Transverse colon (tissue), 4 donors: ENCODE results near the gene EGFR. TPM values are rescaled to one million over a fixed set of nuclear protein-coding genes. Genes with fewer than 3 reads are reported as not detected.

Source experiments
- DNase-seq: peaks from one replicate; pipeline ENCODE4 v3.0.0-alpha.2; 2019
- H3K27ac ChIP-seq, 4 donors: fragments of 200-600 bp; sonication (generic); 2 replicates each; pipeline ENCODE4 v1.5.1; 2016 to 2018; ENCODE audit warnings: inconsistent platforms in 4 of 4
- H3K27me3 ChIP-seq: fragments of 200-600 bp; sonication (generic); 2 replicates; pipeline ENCODE4 v1.5.1; 2017; ENCODE audit warnings: inconsistent platforms
- H3K36me3 ChIP-seq, 4 donors: fragments of 200-600 bp; sonication (generic); 2 replicates each; pipeline ENCODE4 v1.5.1; 2017 to 2019; ENCODE audit warnings: inconsistent platforms in 4 of 4
- H3K4me1 ChIP-seq, 4 donors: fragments of 200-600 bp; sonication (generic); 2 replicates each; pipeline ENCODE4 v1.5.1; 2017 to 2020; ENCODE audit warnings: inconsistent platforms in 4 of 4
- H3K4me3 ChIP-seq, 4 donors: fragments of 200-600 bp; sonication (generic); 1 replicate in 1 of 4; 2 replicates in 3 of 4; pipeline versions ENCODE4 v1.5.1 to v1.6.1; 2017 to 2019; ENCODE audit warnings: inconsistent platforms in 4 of 4
- H3K9me3 ChIP-seq, 2 donors: fragments of 200-600 bp; sonication (generic); 2 replicates each; pipeline ENCODE4 v1.5.1; 2017 to 2019; ENCODE audit warnings: inconsistent platforms in 2 of 2
- EP300 ChIP-seq: sonication (generic); formaldehyde crosslinking; IDR thresholded peaks from one replicate; pipeline ENCODE4 v1.6.1; 2017; ENCODE audit warnings: antibody characterized with exemption, low read depth
- POLR2A ChIP-seq: fragments of 450-650 bp; IDR thresholded peaks from one replicate; pipeline ENCODE4 v1.6.1; 2016; ENCODE audit warnings: antibody characterized with exemption, mild to moderate bottlenecking, moderate library complexity
- POLR2AphosphoS5 ChIP-seq, 3 donors: sonication (generic); formaldehyde crosslinking; IDR thresholded peaks; one replicate each; pipeline ENCODE4 v1.6.1; 2016; ENCODE audit warnings: antibody characterized with exemption in 3 of 3
- WGBS, 2 donors: methylation state at CpG; one replicate each; pipeline ENCODE4 v1.1.5; 2018; ENCODE audit warnings: low coverage in 1 of 2; 5-methylcytosine and 5-hydroxymethylcytosine counted together
- in situ Hi-C, 4 donors: fragments of 200-750 bp; cut with MboI; loops; one replicate each; pipeline versions ENCODE4 v1.15.0 to v1.15.1; 2017; ENCODE audit warnings: low sequenced_read_pairs in 3 of 4, low pct_ligation_motif_present in 1 of 4, low pct_unique_long_range_greater_than_20kb in 1 of 4
- intact Hi-C: fragments of 100-400 bp; cut with DNase I; formaldehyde crosslinking; loops from one replicate; pipeline ENCODE4 v1.15.1; 2023; ENCODE audit warnings: low total_unique reads
- total RNA-seq, 4 donors: library from RNA; depleted of rRNA; stranded (reverse); fragments of >200 nt; gene quantifications; one replicate each; pipeline ENCODE4 v1.1.0, GENCODE V29; 2016
- TF ChIP-seq, protein P1 (sequence below), 5 experiments: fragments of 200-600 bp in 3 of 5; fragments of 450-650 bp in 2 of 5; sonication (generic) in 3 of 5; IDR thresholded peaks; 1 replicate in 2 of 5; 2 replicates in 3 of 5; pipeline ENCODE4 v1.5.1; 2016 to 2017; ENCODE audit warnings: antibody characterized with exemption in 5 of 5, inconsistent platforms in 3 of 5, mild to moderate bottlenecking in 2 of 5, moderate library complexity in 1 of 5

EGFR gene
- total RNA-seq, 4 donors from 2014 or later: 40.0 to 85.7 (median 72.9) TPM

DNA sequence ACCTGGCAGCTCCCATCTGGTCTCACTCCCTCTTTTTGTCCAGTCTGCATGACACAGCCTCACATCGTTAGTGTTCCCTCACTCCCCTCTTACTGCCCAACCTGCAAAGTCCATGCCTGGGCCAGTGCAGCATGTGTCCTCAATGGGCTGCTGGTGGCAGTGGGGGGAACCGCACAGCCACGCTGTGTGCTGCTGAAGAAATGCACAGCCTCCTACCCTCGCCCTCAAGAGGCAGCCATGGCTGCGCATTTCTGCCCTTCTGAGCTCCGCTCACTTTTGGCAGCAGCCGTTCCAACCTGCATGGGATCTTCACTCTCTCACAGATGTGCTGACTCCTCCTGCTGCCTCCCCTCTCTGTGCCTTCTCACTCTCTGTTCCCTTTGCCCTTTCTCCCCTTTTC is 103.4 kb downstream of the EGFR start:
- Histone ChIP-seq H3K4me3 (no peak overlapping the region), H3K9me3 (no peaks in the 10 kb centered on the region), H3K4me1 (peaks cover 6 to 34% (median 26%) of the 10 kb centered on the region in 4 donors), H3K27me3 (no peaks in the 10 kb centered on the region), H3K27ac (peak overlapping the region in 2 of 4 donors; percentile 64 to 71), H3K36me3 (peaks cover 0 to 1% (median 0%) of the 10 kb centered on the region in 4 donors)
- TF ChIP-seq, protein P1, sequence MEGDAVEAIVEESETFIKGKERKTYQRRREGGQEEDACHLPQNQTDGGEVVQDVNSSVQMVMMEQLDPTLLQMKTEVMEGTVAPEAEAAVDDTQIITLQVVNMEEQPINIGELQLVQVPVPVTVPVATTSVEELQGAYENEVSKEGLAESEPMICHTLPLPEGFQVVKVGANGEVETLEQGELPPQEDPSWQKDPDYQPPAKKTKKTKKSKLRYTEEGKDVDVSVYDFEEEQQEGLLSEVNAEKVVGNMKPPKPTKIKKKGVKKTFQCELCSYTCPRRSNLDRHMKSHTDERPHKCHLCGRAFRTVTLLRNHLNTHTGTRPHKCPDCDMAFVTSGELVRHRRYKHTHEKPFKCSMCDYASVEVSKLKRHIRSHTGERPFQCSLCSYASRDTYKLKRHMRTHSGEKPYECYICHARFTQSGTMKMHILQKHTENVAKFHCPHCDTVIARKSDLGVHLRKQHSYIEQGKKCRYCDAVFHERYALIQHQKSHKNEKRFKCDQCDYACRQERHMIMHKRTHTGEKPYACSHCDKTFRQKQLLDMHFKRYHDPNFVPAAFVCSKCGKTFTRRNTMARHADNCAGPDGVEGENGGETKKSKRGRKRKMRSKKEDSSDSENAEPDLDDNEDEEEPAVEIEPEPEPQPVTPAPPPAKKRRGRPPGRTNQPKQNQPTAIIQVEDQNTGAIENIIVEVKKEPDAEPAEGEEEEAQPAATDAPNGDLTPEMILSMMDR (IDR thresholded peaks at IDR 0.05): no peak
- no peak for TF ChIP-seq POLR2AphosphoS5 (IDR thresholded peaks at IDR 0.05)
- no peak for TF ChIP-seq EP300
- TF ChIP-seq POLR2A: no peak
- intact Hi-C loops: no loop called here
- 76 to 100% methylated on average over 3 to 7 of the region's 7 CpGs for WGBS, 2 donors
- DNase-seq: no peak
- in situ Hi-C loops: no loop called here

DNA sequence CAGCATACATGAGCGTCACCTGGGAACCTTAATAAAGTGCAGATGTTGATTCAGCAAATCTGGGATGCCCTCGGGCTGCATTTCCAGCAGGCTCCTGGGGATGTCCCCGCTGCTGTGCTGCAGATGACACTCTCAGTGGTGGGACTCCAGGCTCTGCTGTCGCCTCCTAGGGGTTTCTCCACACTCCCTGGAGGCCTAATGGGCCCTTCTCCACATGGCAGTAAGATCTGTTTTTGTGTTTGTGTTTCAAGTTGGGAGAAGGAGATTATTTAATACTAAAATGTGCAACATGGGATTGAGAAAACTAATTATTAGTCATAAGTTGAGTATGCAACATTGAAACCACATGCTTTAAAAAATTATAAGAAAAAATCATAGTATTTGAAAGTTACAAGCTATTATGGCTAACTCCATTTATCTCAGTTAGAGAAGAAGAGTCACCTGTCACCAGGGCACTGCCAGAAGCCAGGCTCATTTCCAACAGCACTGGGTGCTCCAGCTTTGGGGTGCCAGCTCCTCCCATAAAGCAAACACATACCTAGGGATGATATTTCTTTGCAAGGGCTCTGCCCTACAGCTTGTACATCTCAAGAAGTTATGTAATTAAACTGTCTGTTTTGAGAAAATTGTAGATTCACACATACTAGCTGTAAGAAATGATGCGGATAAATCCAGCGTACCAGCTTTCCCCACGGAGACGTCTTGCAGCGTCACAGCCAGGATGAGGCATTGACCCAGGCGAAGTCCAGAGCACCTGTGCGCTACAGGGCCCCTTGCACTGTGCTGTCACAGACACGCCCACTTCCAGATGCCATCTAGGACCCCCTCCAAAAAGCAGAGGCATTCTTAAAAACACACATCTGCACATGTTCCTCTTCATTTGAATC is 106.4 kb downstream of the EGFR start:
- no peaks in the 10 kb centered on the region for H3K36me3 ChIP-seq
- H3K4me1 ChIP-seq: peaks cover 32 to 61% (median 53%) of the 10 kb centered on the region in 4 donors
- 74 to 80% methylated on average over 1 to 12 of the region's 12 CpGs for WGBS, 2 donors
- TF ChIP-seq, protein P1 (IDR thresholded peaks at IDR 0.05): no peak
- TF ChIP-seq POLR2AphosphoS5 (IDR thresholded peaks at IDR 0.05) (no peak), EP300 (no peak), POLR2A (no peak)
- in situ Hi-C loops: no loop called here
- no peak for DNase-seq
- H3K4me3 ChIP-seq: no peak overlapping the region
- intact Hi-C loops: no loop called here
- H3K9me3 ChIP-seq: no peaks in the 10 kb centered on the region
- H3K27ac ChIP-seq: peak overlapping the region in 3 of 4 donors; percentile 14 to 48 (median 35)
- no peaks in the 10 kb centered on the region for H3K27me3 ChIP-seq

DNA sequence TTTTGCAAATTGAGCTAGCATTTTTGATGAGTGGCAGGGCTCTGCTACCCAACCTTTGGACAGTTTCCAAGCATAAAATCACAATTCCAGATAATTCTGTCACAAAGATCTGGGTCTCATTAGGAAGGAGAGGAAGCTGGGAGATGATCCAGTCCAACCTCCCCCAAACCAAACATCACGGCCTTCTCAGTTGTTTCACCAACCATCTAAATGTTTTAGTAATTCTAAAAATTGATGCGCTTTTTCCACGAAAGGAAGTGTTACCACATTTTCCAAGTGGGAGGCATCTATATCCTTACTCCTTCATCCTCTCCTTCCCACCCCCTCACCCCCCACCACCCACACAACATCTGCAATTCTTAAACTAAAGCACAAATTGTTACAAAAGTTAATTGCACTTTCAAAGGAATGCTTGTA is 108.3 kb downstream of the EGFR start:
- TF ChIP-seq POLR2AphosphoS5 (IDR thresholded peaks at IDR 0.05) (no peak), POLR2A (no peak), EP300 (no peak)
- TF ChIP-seq, protein P1 (IDR thresholded peaks at IDR 0.05): no peak
- no peaks in the 10 kb centered on the region for H3K36me3 ChIP-seq
- H3K27ac ChIP-seq: peak overlapping the region; percentile 81 to 85 (median 82)
- H3K4me1 ChIP-seq: peaks cover 39 to 64% (median 56%) of the 10 kb centered on the region in 4 donors
- 52 to 94% methylated on average over 3 of the region's 3 CpGs for WGBS, 2 donors
- no peaks in the 10 kb centered on the region for H3K27me3 ChIP-seq
- no peak overlapping the region for H3K4me3 ChIP-seq
- no peaks in the 10 kb centered on the region for H3K9me3 ChIP-seq
- in situ Hi-C loops (no loop called here), intact Hi-C loops (no loop called here)
- DNase-seq: no peak

DNA sequence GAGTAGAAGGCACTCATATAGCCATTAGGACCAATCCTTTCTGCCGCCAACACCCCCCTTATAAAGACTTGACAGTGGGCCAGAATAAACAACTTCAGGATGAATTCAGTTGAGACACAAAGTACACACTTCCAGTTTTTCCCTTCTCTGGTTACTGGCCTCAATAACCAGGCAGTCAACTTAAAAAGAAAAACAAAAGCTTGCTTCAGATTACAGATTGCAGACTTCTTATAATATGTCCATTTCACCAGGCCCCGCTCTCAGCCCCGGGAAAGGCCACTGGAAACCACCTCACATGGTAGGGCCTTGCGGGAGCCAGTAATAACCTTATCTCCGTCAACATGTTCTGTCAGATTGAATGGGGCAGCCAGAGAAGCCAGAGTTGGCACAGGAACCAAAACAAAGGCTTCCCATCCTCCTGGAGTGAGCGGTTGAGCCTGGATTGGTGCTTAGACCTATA is 108.8 kb downstream of the EGFR start:
- intact Hi-C loops (no loop called here), in situ Hi-C loops (no loop called here)
- Histone ChIP-seq H3K27me3 (no peaks in the 10 kb centered on the region), H3K4me3 (peak overlapping the region in 1 of 4 donors; percentile 7), H3K4me1 (peaks cover 39 to 69% (median 56%) of the 10 kb centered on the region in 4 donors), H3K9me3 (no peaks in the 10 kb centered on the region), H3K27ac (peak overlapping the region; percentile 81 to 85 (median 82)), H3K36me3 (no peaks in the 10 kb centered on the region)
- WGBS, 2 donors: 22 to 26% methylated on average over 1 to 6 of the region's 6 CpGs
- DNase-seq: peak; percentile 60
- TF ChIP-seq POLR2AphosphoS5 (IDR thresholded peaks at IDR 0.05): peak in 1 of 3 donors; percentile 38
- no peak for TF ChIP-seq EP300
- no peak for TF ChIP-seq POLR2A
- TF ChIP-seq, protein P1 (IDR thresholded peaks at IDR 0.05): no peak
